ENCODE measurements around the gene TMEM88.

- TF ChIP-seq CTCF (IDR thresholded peaks at IDR 0.05): no peak
- TF ChIP-seq EP300 (IDR thresholded peaks at IDR 0.05): peak in 1 of 2 donors; percentile 69
- TF ChIP-seq POLR2A (IDR thresholded peaks at IDR 0.05): peak in 1 of 2 donors; percentile 57
Observed at GRCh38 chr17:7882629-7883028, 27.8 kb downstream of the TMEM88 start.

All from tibial nerve (tissue), 4 donors.